Muscle of back (tissue), 10 donors: Measurements from ENCODE around the gene CD83. TPM values are rescaled to one million over a fixed set of nuclear protein-coding genes. Genes with fewer than 3 reads are reported as not detected.

Source experiments
- polyA plus RNA-seq, 10 donors: library from polyadenylated mRNA; unstranded; fragments of 120-200 nt; gene quantifications; one replicate each; pipeline ENCODE4 v1.2.1, GENCODE V29; 2013; ENCODE audit not compliant: insufficient read length in 10 of 10

Gene CD83
- polyA plus RNA-seq, 10 donors = 9.7 to 17.0 (median 11.9) TPM

Other genes with a start within 250 kb of the CD83 start
- 1 to 10 TPM in 9 of 10 donors, under 1 TPM in 1; 0.92 to 2.5 (median 1.7) TPM for gene RNF182, start 192.8 kb upstream of the CD83 start, polyA plus RNA-seq